Kidney (tissue), 14 donors: ENCODE data around the gene GPR180. TPM values are rescaled to one million over a fixed set of nuclear protein-coding genes. Genes with fewer than 3 reads are reported as not detected.

Experiments used
- DNase-seq, 5 donors: peaks; one replicate each; pipeline ENCODE4 v3.0.0-alpha.2; 2013 to 2020
- FAIRE-seq: peaks from 2 replicates; lab custom pipeline; 2012; peaks lifted over from hg19 to GRCh38; lab: Jason Lieb, UNC
- H3K27ac ChIP-seq, 2 donors: one replicate each; pipeline ENCODE4 v1.7.0; 2013; ENCODE audit warnings: low read depth in 2 of 2, low read length in 2 of 2, inconsistent platforms in 1 of 2
- H3K27me3 ChIP-seq: one replicate; pipeline ENCODE4 v1.7.1; 2013; ENCODE audit warnings: low read length, inconsistent platforms; ENCODE audit not compliant: control insufficient read depth, insufficient read depth
- H3K36me3 ChIP-seq, 3 donors: one replicate each; pipeline versions ENCODE4 v1.7.0 to v1.7.1; 2013; ENCODE audit warnings: low read length in 3 of 3, control low read depth in 1 of 3, inconsistent platforms in 1 of 3; ENCODE audit not compliant: insufficient read depth in 3 of 3, control insufficient read depth in 2 of 3
- H3K4me1 ChIP-seq, 3 donors: one replicate each; pipeline versions ENCODE4 v1.7.0 to v1.7.1; 2013; ENCODE audit warnings: low read length in 3 of 3, inconsistent platforms in 1 of 3, low read depth in 1 of 3; ENCODE audit not compliant: control insufficient read depth in 2 of 3, insufficient read depth in 2 of 3
- H3K4me3 ChIP-seq, 3 donors: one replicate each; pipeline versions ENCODE4 v1.7.0 to v1.8.1; 2013; ENCODE audit warnings: low read length in 3 of 3, control low read depth in 1 of 3, inconsistent platforms in 1 of 3
- H3K9ac ChIP-seq, 3 donors: one replicate each; pipeline versions ENCODE4 v1.7.0 to v1.7.1; 2013; ENCODE audit warnings: low read length in 3 of 3, control low read depth in 1 of 3, inconsistent platforms in 1 of 3
- H3K9me3 ChIP-seq, 3 donors: one replicate each; pipeline versions ENCODE4 v1.7.0 to v1.7.1; 2013; ENCODE audit warnings: low read length in 3 of 3, control low read depth in 1 of 3, inconsistent platforms in 1 of 3; ENCODE audit not compliant: control insufficient read depth in 2 of 3, insufficient read depth in 1 of 3
- CTCF ChIP-seq: IDR thresholded peaks from 3 replicates; pipeline ENCODE4 v1.5.1; 2012; ENCODE audit warnings: mild to moderate bottlenecking, moderate library complexity, borderline replicate concordance; ENCODE audit not compliant: insufficient read depth; ENCODE audit errors: extremely low read depth
- intact Hi-C: fragments of 100-400 bp; cut with DNase I; formaldehyde crosslinking; loops from one replicate; pipeline ENCODE4 v1.11.1; 2022
- polyA plus RNA-seq: library from polyadenylated mRNA; stranded (reverse); fragments of 350-450 nt; fragmentation: Illumina TruSeq; extraction: RNeasy Lipid Tissue Mini Kit (QIAGEN cat#74804); gene quantifications from one replicate; pipeline ENCODE4 v1.2.3, GENCODE V29; 2014; ENCODE audit warnings: low read depth, low replicate concordance; ENCODE audit not compliant: insufficient read depth
- total RNA-seq: library from RNA; stranded (reverse); fragmentation: NEBNext Ultra II Directional; extraction: Animal tissue kit (Norgen Biotek cat#: 25700); gene quantifications from one replicate; pipeline ENCODE4 v1.2.1, GENCODE V29; 2021
- donor health status: control.
- donor health status: control.
- donor health status: control.
- donor health status: control.
- donor health status: control.
- donor health status: DM: yes; HTN: yes; CAD: no.
- donor health status: Normal renal cell carcinoma (clear cell type).

The GPR180 gene
- total and polyA plus RNA-seq, 2 donors from 2014 or later: 1.8 to 5.2 TPM

GRCh38 chr13:94567581-94567980 is 34.1 kb upstream of the GPR180 start:
- Histone ChIP-seq H3K4me3 (no peak overlapping the region), H3K9ac (no peak overlapping the region), H3K36me3 (peaks cover 0 to 17% (median 13%) of the 10 kb centered on the region in 3 donors), H3K27me3 (no peaks in the 10 kb centered on the region), H3K27ac (no peak overlapping the region), H3K4me1 (no peaks in the 10 kb centered on the region), H3K9me3 (no peaks in the 10 kb centered on the region)
- FAIRE-seq: no peak
- DNase-seq: no peak
- TF ChIP-seq CTCF: no peak
- intact Hi-C loops: no loop called here

GRCh38 chr13:94568443-94568842 is 33.2 kb upstream of the GPR180 start:
- no peak for TF ChIP-seq CTCF
- FAIRE-seq: no peak
- no peaks in the 10 kb centered on the region for H3K9me3 ChIP-seq
- H3K9ac ChIP-seq: no peak overlapping the region
- no peak overlapping the region for H3K27ac ChIP-seq
- no peaks in the 10 kb centered on the region for H3K4me1 ChIP-seq
- no peak overlapping the region for H3K4me3 ChIP-seq
- DNase-seq: no peak
- H3K36me3 ChIP-seq: peaks cover 3 to 22% (median 20%) of the 10 kb centered on the region in 3 donors
- no peaks in the 10 kb centered on the region for H3K27me3 ChIP-seq
- intact Hi-C loops: no loop called here

- peaks cover 3 to 23% (median 22%) of the 10 kb centered on the region in 3 donors for H3K36me3 ChIP-seq
- H3K9me3 ChIP-seq: no peaks in the 10 kb centered on the region
- H3K27me3 ChIP-seq: no peaks in the 10 kb centered on the region
- DNase-seq (no peak), FAIRE-seq (no peak)
- intact Hi-C loops: no loop called here
- no peak for TF ChIP-seq CTCF
- no peak overlapping the region for H3K27ac ChIP-seq
- no peak overlapping the region for H3K4me3 ChIP-seq
- H3K9ac ChIP-seq: no peak overlapping the region
- no peaks in the 10 kb centered on the region for H3K4me1 ChIP-seq
These were observed 32.0 kb upstream of the GPR180 start for GRCh38 chr13:94569615-94570014.

- Histone ChIP-seq H3K36me3 (peaks cover 12 to 16% (median 14%) of the 10 kb centered on the region in 3 donors), H3K27me3 (no peaks in the 10 kb centered on the region), H3K4me1 (no peaks in the 10 kb centered on the region), H3K4me3 (no peak overlapping the region), H3K9me3 (no peaks in the 10 kb centered on the region), H3K27ac (no peak overlapping the region), H3K9ac (no peak overlapping the region)
- no peak for FAIRE-seq
- DNase-seq: no peak
- TF ChIP-seq CTCF: no peak
- intact Hi-C loops: no loop called here
These were observed 22.6 kb upstream of the GPR180 start for GRCh38 chr13:94579063-94579462.
